HG03159 (cell line): ENCODE measurements around the gene MYO1E.

Experiments used
- ATAC-seq: cut with Tn5 transposase; IDR thresholded peaks from one replicate; pipeline ENCODE4 v1.9.1; 2021; ENCODE audit warnings: mild to moderate bottlenecking, moderate library complexity; ENCODE audit not compliant: unreplicated experiment

Gene MYO1E

GRCh38 chr15:59322056-59322759 lies 50.5 kb downstream of the MYO1E start:
- no peak for ATAC-seq

DNA sequence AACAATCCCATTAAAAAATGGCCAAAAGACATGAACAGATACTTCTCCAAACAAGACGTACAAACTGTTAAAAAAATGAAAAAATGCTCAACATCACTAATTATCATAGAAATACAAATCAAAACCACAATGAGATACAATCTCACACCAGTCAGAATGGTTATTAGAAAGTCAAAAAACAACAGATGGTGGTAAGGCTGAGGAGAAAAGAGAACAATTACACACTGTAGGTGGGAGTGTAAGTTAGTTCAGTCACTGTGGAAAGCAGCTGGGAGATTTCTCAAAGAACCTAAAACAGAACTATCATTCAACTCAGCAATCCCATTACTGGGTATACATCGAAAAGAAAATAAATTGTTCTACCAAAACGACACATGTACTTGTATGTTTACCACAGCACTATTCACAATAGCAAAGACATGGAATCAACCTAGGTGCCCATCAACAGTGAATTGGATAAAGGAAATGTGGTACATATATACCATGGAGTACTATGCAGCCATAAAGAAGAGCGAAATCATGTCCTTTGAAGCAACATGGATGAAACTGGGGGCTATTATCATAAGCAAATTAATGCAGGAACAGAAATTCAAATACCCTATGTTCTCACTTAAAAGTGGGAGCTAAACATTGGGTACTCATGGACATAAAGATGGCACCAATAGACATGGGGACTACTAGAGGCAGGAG lies 51.5 kb downstream of the MYO1E start:
- ATAC-seq, result no peak

- ATAC-seq, result no peak
These were observed 55.5 kb downstream of the MYO1E start for GRCh38 chr15:59317211-59317610.

DNA sequence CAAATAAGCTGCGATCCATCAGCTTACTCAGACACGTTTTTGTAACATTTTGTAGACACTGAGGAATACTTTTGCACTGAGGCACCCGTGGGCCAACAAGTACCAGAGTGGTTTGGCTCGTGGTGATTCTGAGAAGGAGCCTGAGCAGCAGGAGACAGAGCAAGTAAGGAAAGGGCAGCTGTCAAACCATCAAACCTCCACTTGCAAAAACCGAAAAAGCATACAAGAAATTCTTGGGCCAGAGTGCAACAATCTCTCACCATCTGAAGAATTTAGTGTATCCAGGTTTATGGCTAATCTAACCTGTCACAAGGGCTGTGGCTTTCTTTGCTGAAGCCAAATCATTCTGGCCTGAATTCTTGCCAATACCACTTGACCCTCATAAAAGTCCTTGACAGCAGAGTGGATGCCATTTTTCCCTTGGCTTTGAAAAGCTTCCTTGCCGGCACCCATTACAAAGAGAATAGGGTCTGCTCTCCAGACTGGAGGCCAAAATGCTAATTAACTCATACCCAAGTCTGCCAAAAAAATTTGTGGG lies 56.7 kb downstream of the MYO1E start:
- no peak for ATAC-seq

- ATAC-seq, result no peak
These were observed 58.9 kb downstream of the MYO1E start for GRCh38 chr15:59313641-59314332.

DNA sequence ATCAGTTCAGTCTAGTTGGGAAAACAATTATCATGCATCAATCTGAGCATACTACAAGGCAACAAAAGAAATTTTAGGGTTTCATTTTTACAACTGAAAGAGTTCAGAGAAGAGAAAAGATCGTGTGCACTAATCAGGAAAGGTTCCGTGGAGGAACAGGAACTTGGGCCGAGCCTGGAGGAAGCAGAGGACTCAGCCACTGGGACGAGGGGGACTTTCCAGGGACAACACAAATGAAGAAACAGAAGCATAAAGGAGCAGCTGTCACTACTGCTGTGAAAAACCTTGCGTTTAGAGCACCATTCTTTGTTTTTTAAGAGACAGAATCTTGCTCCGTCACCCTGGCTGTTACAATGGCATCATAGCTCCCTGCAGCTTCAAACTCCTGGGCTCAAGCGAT lies 60.5 kb downstream of the MYO1E start:
- ATAC-seq, result no peak

- no peak for ATAC-seq
These were observed 61.5 kb downstream of the MYO1E start for GRCh38 chr15:59311195-59311594.

- ATAC-seq, result no peak
These were observed 63.3 kb downstream of the MYO1E start for GRCh38 chr15:59309405-59309804.

DNA sequence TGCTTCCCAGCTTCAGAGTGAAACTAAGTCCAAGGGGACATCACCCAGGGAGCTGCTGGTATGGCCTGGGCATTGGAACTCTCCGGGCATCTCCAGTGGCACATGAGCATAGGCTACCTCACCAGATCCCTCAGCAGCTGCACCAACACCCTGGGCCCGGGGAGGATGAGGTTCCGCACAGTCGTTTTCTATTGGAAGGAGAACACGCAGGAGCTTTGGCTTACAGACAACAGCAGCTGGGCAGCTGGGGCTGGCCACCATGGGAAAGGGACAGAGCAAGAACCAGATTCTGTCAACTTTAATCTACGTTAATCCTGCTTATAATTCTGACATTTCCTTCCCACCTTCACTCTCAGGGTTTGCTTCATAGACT lies 65.5 kb downstream of the MYO1E start:
- ATAC-seq, result no peak

- ATAC-seq, result no peak
These were observed 66.0 kb downstream of the MYO1E start for GRCh38 chr15:59306520-59307164.

GRCh38 chr15:59304807-59305206 lies 67.9 kb downstream of the MYO1E start:
- ATAC-seq, result no peak

DNA sequence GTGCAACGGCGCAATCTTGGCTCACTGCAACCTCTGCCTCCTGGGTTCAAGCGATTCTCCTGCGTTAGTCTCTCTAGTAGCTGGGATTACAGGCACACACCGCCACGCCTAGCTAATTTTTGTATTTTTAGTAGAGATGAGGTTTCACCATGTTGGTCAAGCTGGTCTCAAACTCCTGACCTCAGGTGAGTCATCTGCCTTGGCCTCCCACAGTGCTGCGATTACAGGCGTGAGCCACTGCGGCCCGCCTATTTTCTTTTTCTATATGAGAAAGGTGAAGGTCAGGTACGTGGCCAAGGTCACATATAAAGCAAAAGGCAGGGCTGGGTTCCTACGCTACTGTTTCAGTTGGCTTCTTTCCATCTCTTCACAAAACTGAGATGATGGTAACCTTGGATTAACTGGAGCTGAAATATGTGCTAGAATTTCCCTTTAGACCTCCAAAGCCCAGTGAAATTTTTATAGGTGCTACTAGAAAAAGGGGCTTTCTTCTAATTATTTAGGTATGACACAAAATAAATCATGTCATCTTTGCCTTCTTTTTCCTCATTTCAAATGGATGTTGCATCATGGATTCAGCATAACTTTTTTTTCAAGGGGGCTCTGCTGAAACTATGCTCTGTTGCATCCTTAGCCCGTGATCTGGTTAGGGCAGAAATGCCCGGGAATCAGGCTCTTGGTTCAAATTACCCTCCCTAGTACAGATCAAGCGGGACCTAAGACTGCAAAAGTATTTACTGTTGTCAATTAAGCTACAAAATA lies 68.5 kb downstream of the MYO1E start:
- ATAC-seq, result no peak

- ATAC-seq, result no peak
These were observed 69.0 kb downstream of the MYO1E start for GRCh38 chr15:59303633-59304032.

DNA sequence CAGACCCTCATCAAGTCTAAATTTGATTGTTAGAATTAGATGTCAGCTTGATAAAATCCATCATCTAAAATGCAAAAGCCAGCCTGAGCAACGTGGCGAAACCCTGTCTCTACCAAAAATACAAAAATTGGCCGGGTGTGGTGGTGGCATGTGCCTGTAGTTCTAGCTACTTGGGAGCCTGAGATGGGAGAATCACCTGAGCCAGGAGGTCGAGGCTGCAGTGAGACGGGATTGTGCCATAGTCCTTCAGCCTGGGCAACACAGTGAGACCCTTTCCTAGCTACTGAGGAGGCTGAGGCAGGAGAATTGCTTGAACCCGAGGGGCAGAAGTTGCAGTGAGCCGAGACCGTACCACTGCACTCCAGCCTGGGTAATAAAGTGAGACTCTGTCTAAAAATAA lies 69.5 kb downstream of the MYO1E start:
- no peak for ATAC-seq

DNA sequence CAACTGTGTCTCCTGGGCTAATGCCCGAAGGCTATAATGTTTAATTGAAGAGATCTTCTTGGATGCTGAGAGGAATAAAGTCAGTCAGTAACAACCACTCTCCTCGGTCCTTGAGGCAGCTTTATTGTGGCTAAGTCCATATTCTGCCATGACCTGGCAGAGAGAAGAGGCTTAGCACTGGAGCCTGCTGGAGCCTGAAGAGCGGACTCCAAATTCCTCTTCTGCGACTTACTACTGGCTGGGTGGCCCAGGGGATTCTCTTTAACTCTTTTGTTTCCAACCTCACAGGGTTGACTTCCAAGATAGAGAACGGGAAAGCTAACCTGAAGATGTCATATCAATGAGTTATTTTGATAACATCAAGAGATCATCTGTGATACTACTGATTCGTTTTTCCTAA lies 71.1 kb downstream of the MYO1E start:
- ATAC-seq, result no peak

GRCh38 chr15:59300618-59301139 lies 72.0 kb downstream of the MYO1E start:
- ATAC-seq, result no peak

- ATAC-seq, result peak; percentile 66
These were observed 72.6 kb downstream of the MYO1E start for GRCh38 chr15:59299929-59300617.

DNA sequence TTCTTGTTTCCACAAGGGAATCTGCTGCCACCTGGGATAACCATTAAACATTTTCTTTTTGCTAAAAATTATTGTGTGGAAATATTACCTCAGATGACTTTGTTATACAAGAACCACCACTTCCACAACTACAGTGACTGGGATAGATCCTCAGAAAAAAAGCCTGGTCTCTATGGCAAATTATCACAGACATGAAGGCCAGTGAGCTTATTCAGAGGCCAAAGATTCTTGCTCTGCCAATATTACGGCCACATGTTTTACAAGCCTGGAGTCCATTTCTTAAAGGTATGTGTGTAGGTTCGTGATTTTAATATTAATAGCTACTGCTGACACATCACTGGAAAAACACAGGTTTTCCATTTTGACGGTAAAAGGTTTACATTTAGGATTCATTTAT lies 73.8 kb downstream of the MYO1E start:
- ATAC-seq, result no peak

GRCh38 chr15:59298225-59298853 lies 74.3 kb downstream of the MYO1E start:
- ATAC-seq, result peak; percentile 67
